22Rv1 (cell line): Measurements from ENCODE around the gene NOD1.

Experiments
- ZFX ChIP-seq: fragments of 450-650 bp; IDR thresholded peaks from 2 replicates; pipeline ENCODE4 v1.6.1; 2017; ENCODE audit warnings: antibody characterized with exemption, borderline replicate concordance
- TF ChIP-seq, protein P1 (sequence below): fragments of 450-650 bp; IDR thresholded peaks from 2 replicates; pipeline ENCODE4 v1.5.1; 2017; ENCODE audit warnings: mild to moderate bottlenecking

GRCh38 chr7:30382607-30383006 is 96.0 kb downstream of the NOD1 start:
- TF ChIP-seq, protein P1, sequence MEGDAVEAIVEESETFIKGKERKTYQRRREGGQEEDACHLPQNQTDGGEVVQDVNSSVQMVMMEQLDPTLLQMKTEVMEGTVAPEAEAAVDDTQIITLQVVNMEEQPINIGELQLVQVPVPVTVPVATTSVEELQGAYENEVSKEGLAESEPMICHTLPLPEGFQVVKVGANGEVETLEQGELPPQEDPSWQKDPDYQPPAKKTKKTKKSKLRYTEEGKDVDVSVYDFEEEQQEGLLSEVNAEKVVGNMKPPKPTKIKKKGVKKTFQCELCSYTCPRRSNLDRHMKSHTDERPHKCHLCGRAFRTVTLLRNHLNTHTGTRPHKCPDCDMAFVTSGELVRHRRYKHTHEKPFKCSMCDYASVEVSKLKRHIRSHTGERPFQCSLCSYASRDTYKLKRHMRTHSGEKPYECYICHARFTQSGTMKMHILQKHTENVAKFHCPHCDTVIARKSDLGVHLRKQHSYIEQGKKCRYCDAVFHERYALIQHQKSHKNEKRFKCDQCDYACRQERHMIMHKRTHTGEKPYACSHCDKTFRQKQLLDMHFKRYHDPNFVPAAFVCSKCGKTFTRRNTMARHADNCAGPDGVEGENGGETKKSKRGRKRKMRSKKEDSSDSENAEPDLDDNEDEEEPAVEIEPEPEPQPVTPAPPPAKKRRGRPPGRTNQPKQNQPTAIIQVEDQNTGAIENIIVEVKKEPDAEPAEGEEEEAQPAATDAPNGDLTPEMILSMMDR: no peak
- no peak for TF ChIP-seq ZFX
